Keratinocyte (primary cell): ENCODE measurements around the gene MAP3K1.

Experiments used
- EZH2 ChIP-seq: IDR thresholded peaks from one replicate; pipeline ENCODE4 v1.6.1; 2012; ENCODE audit warnings: inconsistent platforms, mild to moderate bottlenecking, low read length, moderate library complexity
- TF ChIP-seq, protein P1 (sequence below), 3 experiments: IDR thresholded peaks in 1 of 3; conservative IDR thresholded peaks in 1 of 3; optimal IDR thresholded peaks in 1 of 3; 2 replicates in 2 of 3; 3 replicates in 1 of 3; pipeline versions ENCODE3 to v1.5.1; 2011; ENCODE audit warnings: low read length in 3 of 3, mild to moderate bottlenecking in 3 of 3, moderate library complexity in 2 of 3, control low read depth in 1 of 3, inconsistent platforms in 1 of 3; ENCODE audit not compliant: insufficient read depth in 2 of 3; ENCODE audit errors: extremely low read depth in 1 of 3

DNA sequence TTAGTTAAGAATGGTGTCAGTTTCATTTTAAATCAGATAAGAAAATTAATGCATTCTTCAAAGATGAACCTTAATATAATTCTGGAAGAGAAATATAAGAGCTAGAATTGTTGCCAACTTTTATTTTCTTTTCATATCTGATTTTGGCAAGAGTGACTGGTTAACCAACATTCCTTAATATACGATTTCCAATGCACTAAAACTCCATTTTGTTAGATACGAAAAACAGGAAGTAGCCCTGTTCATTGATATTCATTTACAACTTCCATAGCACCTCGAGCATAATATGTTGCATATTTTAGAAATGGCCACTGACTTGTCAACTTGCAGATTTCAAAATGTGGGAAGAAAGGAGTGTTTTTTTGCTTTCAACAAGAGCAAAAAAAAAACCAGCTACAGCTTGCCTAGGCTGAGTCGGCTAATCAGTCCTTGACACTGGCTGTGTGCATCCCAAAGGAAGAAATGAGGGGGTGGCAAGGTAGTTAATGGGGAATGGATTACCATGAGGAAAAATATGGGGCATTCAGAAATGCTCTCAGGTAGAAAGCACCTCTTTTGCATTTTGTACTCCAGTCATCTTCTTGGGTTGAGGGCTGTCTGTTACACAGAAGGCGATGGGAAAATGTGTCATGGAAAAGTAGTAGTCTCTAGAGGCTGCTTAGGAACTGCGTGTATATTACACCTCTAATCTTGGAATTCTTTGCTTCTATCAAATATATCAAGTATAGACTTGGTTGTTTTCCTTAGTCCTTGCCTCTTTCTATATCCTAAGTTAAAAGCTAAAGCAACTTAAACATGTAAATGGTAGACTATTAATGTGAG is 3.9 kb downstream of the MAP3K1 start:
- TF ChIP-seq, protein P1, sequence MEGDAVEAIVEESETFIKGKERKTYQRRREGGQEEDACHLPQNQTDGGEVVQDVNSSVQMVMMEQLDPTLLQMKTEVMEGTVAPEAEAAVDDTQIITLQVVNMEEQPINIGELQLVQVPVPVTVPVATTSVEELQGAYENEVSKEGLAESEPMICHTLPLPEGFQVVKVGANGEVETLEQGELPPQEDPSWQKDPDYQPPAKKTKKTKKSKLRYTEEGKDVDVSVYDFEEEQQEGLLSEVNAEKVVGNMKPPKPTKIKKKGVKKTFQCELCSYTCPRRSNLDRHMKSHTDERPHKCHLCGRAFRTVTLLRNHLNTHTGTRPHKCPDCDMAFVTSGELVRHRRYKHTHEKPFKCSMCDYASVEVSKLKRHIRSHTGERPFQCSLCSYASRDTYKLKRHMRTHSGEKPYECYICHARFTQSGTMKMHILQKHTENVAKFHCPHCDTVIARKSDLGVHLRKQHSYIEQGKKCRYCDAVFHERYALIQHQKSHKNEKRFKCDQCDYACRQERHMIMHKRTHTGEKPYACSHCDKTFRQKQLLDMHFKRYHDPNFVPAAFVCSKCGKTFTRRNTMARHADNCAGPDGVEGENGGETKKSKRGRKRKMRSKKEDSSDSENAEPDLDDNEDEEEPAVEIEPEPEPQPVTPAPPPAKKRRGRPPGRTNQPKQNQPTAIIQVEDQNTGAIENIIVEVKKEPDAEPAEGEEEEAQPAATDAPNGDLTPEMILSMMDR (optimal IDR thresholded peaks at IDR 0.05 in 1 of 3, IDR thresholded peaks at IDR 0.05 in 1 of 3, conservative IDR thresholded peaks at IDR 0.05 in 1 of 3; ENCODE audit: extremely low read depth in 1 of 3, insufficient read depth in 2 of 3, low read length in 3 of 3): no peak
- TF ChIP-seq EZH2: no peak
